Panc1 (cell line): ENCODE measurements around the gene SEPTIN2. TPM values are rescaled to one million over a fixed set of nuclear protein-coding genes. Genes with fewer than 3 reads are reported as not detected.

ENCODE experiments used
- ATAC-seq: fragments of 200-7000 bp; cut with Tn5 transposase; 2 replicates; pipeline ENCODE4 v1.9.1; 2020; ENCODE audit warnings: mild to moderate bottlenecking, moderate library complexity
- BruUV-seq: library from RNA; stranded (reverse); fragments of 400-500 nt; replicated peaks from 2 replicates; lab custom pipeline; 2021; lab: Mats Ljungman, UMichigan
- CTCF ChIA-PET: fragments of 300-600 bp; sonication (Branson Sonifier 250); formaldehyde crosslinking; loops from one replicate; lab custom pipeline; 2022; ENCODE audit warnings: antibody characterized with exemption; lab: Charles Lee
- POLR2A ChIA-PET: fragments of 300-600 bp; sonication (Branson Sonifier 250); formaldehyde crosslinking; loops from one replicate; lab custom pipeline; 2022; ENCODE audit warnings: antibody characterized with exemption; lab: Charles Lee
- DNase-seq: peaks from one replicate; pipeline ENCODE4 v3.0.0-alpha.2; 2010; ENCODE audit warnings: low read depth, low spot score
- H3K27ac ChIP-seq: 2 replicates; pipeline ENCODE4 v1.5.1; 2011; ENCODE audit warnings: mild to moderate bottlenecking, low read length, inconsistent platforms
- H3K27me3 ChIP-seq: fragments of 200-500 bp; sonication (Bioruptor generic); 2 replicates; pipeline ENCODE4 v1.6.0; 2014; ENCODE audit warnings: low read length, inconsistent platforms; ENCODE audit not compliant: control insufficient read depth, insufficient read depth
- H3K36me3 ChIP-seq: fragments of 200-500 bp; sonication (Bioruptor generic); 2 replicates; pipeline ENCODE4 v1.5.1; 2014; ENCODE audit warnings: inconsistent platforms, mild to moderate bottlenecking, low read length, moderate library complexity; ENCODE audit not compliant: control insufficient read depth, insufficient read depth
- H3K4me1 ChIP-seq: 2 replicates; pipeline ENCODE4 v1.5.1; 2011; ENCODE audit warnings: inconsistent platforms, mild to moderate bottlenecking, low read length, moderate library complexity; ENCODE audit not compliant: control insufficient read depth, insufficient read depth
- H3K4me3 ChIP-seq, 2 experiments: 2 replicates each; pipeline ENCODE4 v1.5.1; 2011 to 2012; ENCODE audit warnings: low read depth in 2 of 2, low read length in 2 of 2, mild to moderate bottlenecking in 2 of 2, inconsistent platforms in 1 of 2, moderate library complexity in 1 of 2
- H3K9me3 ChIP-seq: fragments of 200-500 bp; sonication (Bioruptor generic); 2 replicates; pipeline ENCODE4 v1.5.1; 2014; ENCODE audit warnings: low read depth, mild to moderate bottlenecking, inconsistent platforms, low read length, moderate library complexity; ENCODE audit not compliant: control insufficient read depth, insufficient read depth
- CTCF ChIP-seq: fragments of 450-650 bp; IDR thresholded peaks from 2 replicates; pipeline ENCODE4 v1.5.1; 2017; ENCODE audit warnings: mild to moderate bottlenecking
- POLR2AphosphoS5 ChIP-seq: IDR thresholded peaks from 2 replicates; pipeline ENCODE4 v1.6.1; 2012; ENCODE audit warnings: mild to moderate bottlenecking, low read depth, low read length, moderate library complexity
- REST ChIP-seq, 2 experiments: IDR thresholded peaks; 2 replicates each; pipeline ENCODE4 v1.6.1; 2011 to 2012; ENCODE audit warnings: low read depth in 2 of 2, control low read depth in 1 of 2, low read length in 1 of 2, mild to moderate bottlenecking in 1 of 2, moderate library complexity in 1 of 2; ENCODE audit not compliant: insufficient read depth in 1 of 2
- SIN3A ChIP-seq: IDR thresholded peaks from 2 replicates; pipeline ENCODE4 v1.6.1; 2012; ENCODE audit warnings: low read depth, mild to moderate bottlenecking, low read length, moderate library complexity, borderline replicate concordance; ENCODE audit not compliant: insufficient read depth
- TCF7L2 ChIP-seq: IDR thresholded peaks from 2 replicates; pipeline ENCODE4 v1.6.1; 2011; ENCODE audit warnings: mild to moderate bottlenecking, low read depth, low read length, inconsistent platforms
- in situ Hi-C: cut with HindIII; loops from 2 replicates; pipeline ENCODE4 v1.10.0; 2016; ENCODE audit warnings: low sequenced_read_pairs, low pct_unique_long_range_greater_than_20kb
- intact Hi-C: fragments of 100-400 bp; cut with micrococcal nuclease; formaldehyde crosslinking; loops from one replicate; pipeline ENCODE4 v1.10.0; 2022; ENCODE audit not compliant: unreplicated experiment
- total RNA-seq: library from RNA; stranded (reverse); gene quantifications from one replicate; pipeline ENCODE4 v1.2.1, GENCODE V29; 2021; ENCODE audit not compliant: unreplicated experiment

The SEPTIN2 gene
- total RNA-seq, 1 experiment from 2014 or later: 303 TPM

- ATAC-seq (no peak), DNase-seq (no peak)
- H3K4me1 ChIP-seq: peaks cover 67% of the 10 kb centered on the region
- intact Hi-C loops (no loop called here), in situ Hi-C loops (no loop called here)
- peaks cover 8% of the 10 kb centered on the region for H3K36me3 ChIP-seq
- ChIA-PET POLR2A (no interaction called here), CTCF (no interaction called here)
- TF ChIP-seq POLR2AphosphoS5 (no peak), CTCF (no peak), REST (IDR thresholded peaks at IDR 0.05; ENCODE audit: insufficient read depth in 1 of 2, low read depth in 2 of 2, low read length in 1 of 2) (no peak), TCF7L2 (no peak), SIN3A (no peak)
- peak overlapping the region; percentile 88 to 99 for H3K4me3 ChIP-seq
- TSS peak; percentile 67 for BruUV-seq
- H3K27ac ChIP-seq: peak overlapping the region; percentile 99
- H3K27me3 ChIP-seq: no peaks in the 10 kb centered on the region
- no peaks in the 10 kb centered on the region for H3K9me3 ChIP-seq
Measured at GRCh38 chr2:241313543-241314095, 2.1 kb upstream of the SEPTIN2 start.

- intact Hi-C loops: no loop called here
- TF ChIP-seq CTCF (no peak), TCF7L2 (0 out of 2 replicates have a peak, but pooled peaks have one; percentile 18)
- POLR2A ChIA-PET: interaction anchor here (1.2 kb wide), 1 partner anchor 21 kb away, joined by 4 read pairs; no protein-coding TSS in a partner anchor
- no TSS peak for BruUV-seq
- Histone ChIP-seq H3K9me3 (no peaks in the 10 kb centered on the region), H3K36me3 (peaks cover 8% of the 10 kb centered on the region), H3K4me1 (peaks cover 59% of the 10 kb centered on the region), H3K27me3 (no peaks in the 10 kb centered on the region), H3K4me3 (peak overlapping the region; percentile 88 to 99), H3K27ac (peak overlapping the region; percentile 99)
- in situ Hi-C loops: no loop called here
- CTCF ChIA-PET: interaction anchor here (0.6 kb wide), 1 partner anchor 73 kb away, joined by 3 read pairs; no protein-coding TSS in a partner anchor
- ATAC-seq: peak; percentile 31
- no peak for DNase-seq
Measured at GRCh38 chr2:241314226-241315092, 1.3 kb upstream of the SEPTIN2 start.
